HepG2 (cell line): Measurements from ENCODE around the gene NDUFB10. TPM values are rescaled to one million over a fixed set of nuclear protein-coding genes. Genes with fewer than 3 reads are reported as not detected.
A peak's percentile ranks its signal among the peaks of the same experiment; 100 is the strongest.

Experiments
- ATAC-seq: fragments of 200-7000 bp; cut with Tn5 transposase; 3 replicates; pipeline ENCODE4 v1.9.1; 2020; ENCODE audit warnings: mild to moderate bottlenecking, moderate library complexity
- BruUV-seq: library from RNA; stranded (reverse); fragments of 400-500 nt; replicated peaks from 2 replicates; lab custom pipeline; 2021; lab: Mats Ljungman, UMichigan
- CTCF ChIA-PET: fragments of 300-600 bp; formaldehyde crosslinking; extraction: SDS; loops from one replicate; lab custom pipeline; 2021; ENCODE audit warnings: low total read pairs, inconsistent platforms, low intra/inter-chr PET ratio; lab: Yijun Ruan, JAX
- POLR2A ChIA-PET: fragments of 350-600 bp; sonication (Branson Sonifier 250); formaldehyde crosslinking; loops from one replicate; lab custom pipeline; 2020; ENCODE audit warnings: antibody characterized with exemption, inconsistent platforms; lab: Yijun Ruan, JAX
- DNase-seq: peaks from one replicate; pipeline ENCODE4 v3.0.0-alpha.2; 2015; ENCODE audit warnings: low spot score
- FAIRE-seq: peaks from 3 replicates; lab custom pipeline; 2011; peaks lifted over from hg19 to GRCh38; lab: Jason Lieb, UNC
- H2AFZ ChIP-seq: one replicate; pipeline ENCODE4 v1.6.1; 2011; ENCODE audit warnings: low read length, inconsistent platforms
- H3K27ac ChIP-seq: fragments of 300-600 bp; 3 replicates; pipeline ENCODE4 v1.8.0; 2011; ENCODE audit warnings: mixed run types, mild to moderate bottlenecking, mixed read lengths, low read length, inconsistent platforms; ENCODE audit not compliant: insufficient read depth; ENCODE audit errors: extremely low read length
- H3K27me3 ChIP-seq, 2 experiments: fragments of 200-600 bp in 1 of 2; 2 replicates in 1 of 2; 3 replicates in 1 of 2; pipeline versions ENCODE4 v1.6.0 to v1.8.0; 2011; ENCODE audit warnings: low read length in 2 of 2, mild to moderate bottlenecking in 2 of 2, moderate library complexity in 2 of 2, inconsistent platforms in 1 of 2; ENCODE audit not compliant: insufficient read depth in 2 of 2, control insufficient read depth in 1 of 2
- H3K36me3 ChIP-seq, 2 experiments: fragments of 200-600 bp in 1 of 2; replicated peaks in 1 of 2; 2 replicates in 1 of 2; 3 replicates in 1 of 2; pipeline versions ENCODE4 v1.5.1 to v1.8.0; 2011; ENCODE audit warnings: low read length in 2 of 2, inconsistent platforms in 1 of 2; ENCODE audit not compliant: insufficient read depth in 2 of 2, control insufficient read depth in 1 of 2
- H3K4me1 ChIP-seq: 2 replicates; pipeline ENCODE4 v1.5.1; 2012; ENCODE audit warnings: low read length, inconsistent platforms; ENCODE audit not compliant: insufficient read depth
- H3K4me2 ChIP-seq: 2 replicates; pipeline ENCODE4 v1.6.0; 2011; ENCODE audit warnings: low read depth, low read length, inconsistent platforms
- H3K4me3 ChIP-seq, 3 experiments: fragments of 200-600 bp in 1 of 3; sonication (generic), shearing (Covaris generic) in 1 of 3; replicated peaks in 1 of 3; 2 replicates each; pipeline ENCODE4 v1.5.1; 2011 to 2016; ENCODE audit warnings: low read length in 3 of 3, inconsistent platforms in 2 of 3, low read depth in 2 of 3, mild to moderate bottlenecking in 2 of 3, control low read depth in 1 of 3, mixed read lengths in 1 of 3; ENCODE audit not compliant: insufficient read depth in 1 of 3
- H3K79me2 ChIP-seq: one replicate; pipeline ENCODE4 v1.6.1; 2011; ENCODE audit warnings: low read length, inconsistent platforms; ENCODE audit not compliant: insufficient read depth
- H3K9ac ChIP-seq: 2 replicates; pipeline ENCODE4 v1.6.0; 2011; ENCODE audit warnings: mild to moderate bottlenecking, low read depth, low read length, inconsistent platforms; ENCODE audit not compliant: insufficient read depth
- H3K9me3 ChIP-seq: 2 replicates; pipeline ENCODE4 v1.5.1; 2012; ENCODE audit warnings: mild to moderate bottlenecking, low read length
- H4K20me1 ChIP-seq: 2 replicates; pipeline ENCODE4 v1.6.0; 2011; ENCODE audit warnings: inconsistent platforms, mild to moderate bottlenecking, low read length, moderate library complexity; ENCODE audit not compliant: insufficient read depth
- CENPT ChIP-seq: sonication (generic); formaldehyde crosslinking; IDR thresholded peaks from 2 replicates; pipeline ENCODE4 v1.8.0; 2022; ENCODE audit warnings: low read depth, mild to moderate bottlenecking, moderate library complexity, missing genetic modification reagents
- CHD2 ChIP-seq: IDR thresholded peaks from 2 replicates; pipeline ENCODE4 v1.6.1; 2011; ENCODE audit warnings: low read depth, low read length, improper control_type of control experiment
- DPF2 ChIP-seq: sonication (generic); formaldehyde crosslinking; IDR thresholded peaks from 2 replicates; pipeline ENCODE4 v1.4.0; 2020; ENCODE audit warnings: mild to moderate bottlenecking, low read depth, missing genetic modification reagents, borderline replicate concordance
- GABPA ChIP-seq, 2 experiments: IDR thresholded peaks; 2 replicates each; pipeline ENCODE4 v1.6.1; 2011 to 2016; ENCODE audit warnings: low read depth in 2 of 2, low read length in 1 of 2, missing biosample characterization in 1 of 2, missing genetic modification characterization in 1 of 2
- HNRNPK ChIP-seq: fragments of 200-400 bp; formaldehyde crosslinking; IDR thresholded peaks from 2 replicates; pipeline ENCODE4 v1.6.1; 2018; ENCODE audit warnings: low read length, low read depth, moderate library complexity, mild to moderate bottlenecking; ENCODE audit not compliant: poor library complexity, severe bottlenecking
- MIER2 ChIP-seq: IDR thresholded peaks from 2 replicates; pipeline ENCODE4 v1.6.1; 2016; ENCODE audit warnings: missing biosample characterization, missing genetic modification reagents
- NPAS2 ChIP-seq: sonication (generic); formaldehyde crosslinking; IDR thresholded peaks from 2 replicates; pipeline ENCODE4 v1.8.0; 2022; ENCODE audit warnings: mild to moderate bottlenecking, missing genetic modification reagents, borderline replicate concordance
- NRL ChIP-seq: sonication (generic); formaldehyde crosslinking; IDR thresholded peaks from 2 replicates; pipeline ENCODE4 v1.5.0; 2020; ENCODE audit warnings: missing genetic modification reagents, mild to moderate bottlenecking, moderate library complexity, borderline replicate concordance
- POLR2AphosphoS5 ChIP-seq: IDR thresholded peaks from 2 replicates; pipeline ENCODE4 v1.6.1; 2012; ENCODE audit warnings: low read depth, low read length
- SIX4 ChIP-seq: sonication (generic); formaldehyde crosslinking; IDR thresholded peaks from 2 replicates; pipeline ENCODE4 v1.4.0; 2020; ENCODE audit warnings: missing genetic modification reagents
- ZNF12 ChIP-seq: sonication (generic); formaldehyde crosslinking; IDR thresholded peaks from 2 replicates; pipeline ENCODE4 v1.5.0; 2020; ENCODE audit warnings: missing genetic modification reagents
- WGBS: methylation state at CpG from one replicate; pipeline ENCODE4 v1.1.6; 2017; ENCODE audit warnings: low lambda C conversion rate; 5-methylcytosine and 5-hydroxymethylcytosine counted together
- in situ Hi-C: cut with HindIII; loops from 2 replicates; pipeline ENCODE4 v1.10.0; 2017; ENCODE audit warnings: low pct_unique_long_range_greater_than_20kb; ENCODE audit not compliant: extremely low pct_ligation_motif_present
- intact Hi-C: fragments of 100-400 bp; cut with micrococcal nuclease; formaldehyde crosslinking; loops from one replicate; pipeline ENCODE4 v1.10.0; 2022; ENCODE audit not compliant: unreplicated experiment
- polyA plus RNA-seq, 8 experiments: library from polyadenylated mRNA; depleted of rRNA in 3 of 8; stranded (reverse) in 7 of 8; unstranded in 1 of 8; fragments of >200 nt; fragmentation: Illumina TruSeq in 4 of 8; extraction: Trizol in 4 of 8; gene quantifications; 2 replicates each; pipeline versions ENCODE4 v1.2.1 to v1.2.3, GENCODE V29; 2011 to 2016; ENCODE audit warnings: low read depth in 4 of 8, missing spikeins in 1 of 8, mixed read lengths in 1 of 8; ENCODE audit not compliant: insufficient read depth in 1 of 8
- total RNA-seq, 5 experiments: library from RNA; depleted of rRNA; stranded (reverse); fragments of >200 nt; fragmentation: Illumina TruSeq; extraction: Trizol; gene quantifications; 2 replicates each; pipeline ENCODE4 v1.2.3, GENCODE V29; 2016; ENCODE audit warnings: low read depth in 1 of 5
- TF ChIP-seq, protein P1 (sequence below): sonication (generic); formaldehyde crosslinking; IDR thresholded peaks from 2 replicates; pipeline ENCODE4 v1.4.0; 2020; ENCODE audit warnings: missing genetic modification reagents

The NDUFB10 gene
- total and polyA plus RNA-seq, 2 of the 13 experiments (the other 11 are each of a cell fraction or from before 2014, with no cell fraction given) = 68.6 to 157 TPM

GRCh38 chr16:1990101-1990350 is 30.7 kb downstream of the NDUFB10 start:
- H3K27ac ChIP-seq = no peak overlapping the region
- H3K79me2 ChIP-seq = peaks cover 9% of the 10 kb centered on the region
- intact Hi-C loops = no loop called here
- TF ChIP-seq HNRNPK = peak; percentile 39
- TF ChIP-seq, protein P1, sequence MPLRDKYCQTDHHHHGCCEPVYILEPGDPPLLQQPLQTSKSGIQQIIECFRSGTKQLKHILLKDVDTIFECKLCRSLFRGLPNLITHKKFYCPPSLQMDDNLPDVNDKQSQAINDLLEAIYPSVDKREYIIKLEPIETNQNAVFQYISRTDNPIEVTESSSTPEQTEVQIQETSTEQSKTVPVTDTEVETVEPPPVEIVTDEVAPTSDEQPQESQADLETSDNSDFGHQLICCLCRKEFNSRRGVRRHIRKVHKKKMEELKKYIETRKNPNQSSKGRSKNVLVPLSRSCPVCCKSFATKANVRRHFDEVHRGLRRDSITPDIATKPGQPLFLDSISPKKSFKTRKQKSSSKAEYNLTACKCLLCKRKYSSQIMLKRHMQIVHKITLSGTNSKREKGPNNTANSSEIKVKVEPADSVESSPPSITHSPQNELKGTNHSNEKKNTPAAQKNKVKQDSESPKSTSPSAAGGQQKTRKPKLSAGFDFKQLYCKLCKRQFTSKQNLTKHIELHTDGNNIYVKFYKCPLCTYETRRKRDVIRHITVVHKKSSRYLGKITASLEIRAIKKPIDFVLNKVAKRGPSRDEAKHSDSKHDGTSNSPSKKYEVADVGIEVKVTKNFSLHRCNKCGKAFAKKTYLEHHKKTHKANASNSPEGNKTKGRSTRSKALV (CRISPR knock-in tag) = no peak
- no peak for DNase-seq
- H4K20me1 ChIP-seq = no peaks in the 10 kb centered on the region
- peaks cover 0 to 8% of the 10 kb centered on the region in 2 experiments; a peak in 2 of 5 replicates for H3K27me3 ChIP-seq
- in situ Hi-C loops = no loop called here
- BruUV-seq = no TSS peak
- no peaks in the 10 kb centered on the region for H3K9me3 ChIP-seq
- no peak for FAIRE-seq
- peak overlapping the region; percentile 95 for H3K4me2 ChIP-seq
- H3K4me3 ChIP-seq = peak overlapping the region in 2 of 3 experiments; percentile 77 to 82; a peak in 4 of 6 replicates
- ChIA-PET CTCF (interaction anchor here (0.6 kb wide), 1 partner anchor 14 kb away, joined by 3 read pairs; no protein-coding TSS in a partner anchor), POLR2A (interaction anchor here (0.8 to 2.0 kb wide), 7 partner anchors 14 to 165 kb away, joined by 3 to 13 read pairs (median 5); partner anchors contain the start of genes RPS2 and TRAF7)
- ATAC-seq = peak; percentile 5
- peaks cover 68% of the 10 kb centered on the region for H3K4me1 ChIP-seq
- WGBS = 0% methylated on average over 2 of the region's 25 CpGs
- H3K9ac ChIP-seq = no peak overlapping the region
- no peak overlapping the region for H2AFZ ChIP-seq
- peaks cover 12 to 15% of the 10 kb centered on the region in 2 experiments; a peak in 4 of 5 replicates for H3K36me3 ChIP-seq

DNA sequence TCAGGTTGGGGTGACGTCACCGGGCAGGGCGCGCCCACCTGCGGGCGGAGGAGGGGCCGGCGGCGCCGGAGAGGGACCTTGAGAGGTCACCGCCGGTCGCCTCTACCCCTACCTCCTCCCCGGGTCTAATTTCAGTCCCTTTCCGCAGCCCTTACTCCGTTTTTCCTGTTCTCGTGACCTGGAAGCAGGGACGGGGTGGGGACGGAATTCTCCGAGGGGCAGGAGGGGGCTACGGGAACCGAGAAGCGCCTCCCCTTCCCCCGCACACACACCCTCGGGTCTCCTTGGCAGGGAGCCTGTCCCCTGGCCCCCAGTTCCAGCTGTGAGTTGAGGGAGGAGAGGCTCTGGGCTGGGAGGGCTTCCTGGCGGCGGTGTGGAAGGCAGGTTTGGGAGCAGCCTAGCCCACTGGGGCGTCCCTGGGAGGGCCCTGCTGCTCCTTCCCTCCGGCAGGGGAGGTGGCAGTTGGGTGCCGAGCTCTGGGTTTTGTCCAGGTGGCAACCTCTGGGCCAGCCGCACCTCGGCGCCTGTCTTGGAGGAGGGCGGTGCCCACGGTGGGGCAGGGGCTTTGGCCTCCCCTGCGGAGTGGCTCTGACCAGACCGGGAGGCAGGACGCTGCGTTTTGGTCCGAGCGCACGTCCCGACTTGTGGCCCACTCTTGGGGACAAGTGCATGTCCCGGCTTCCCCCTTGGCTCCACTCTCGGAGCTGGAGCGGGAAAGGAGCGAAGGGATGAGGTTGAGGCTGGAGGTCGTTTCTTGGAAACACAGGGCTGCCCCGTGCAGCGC is 31.2 kb downstream of the NDUFB10 start:
- H3K4me1 ChIP-seq = peaks cover 63% of the 10 kb centered on the region
- ATAC-seq (peak; percentile 19), DNase-seq (peak; percentile 34), FAIRE-seq (no peak)
- H3K4me2 ChIP-seq = peak overlapping the region; percentile 95
- CTCF ChIA-PET = no interaction called here
- peaks cover 12 to 15% of the 10 kb centered on the region in 2 experiments; a peak in 4 of 5 replicates for H3K36me3 ChIP-seq
- H3K79me2 ChIP-seq = peaks cover 4% of the 10 kb centered on the region
- WGBS = under 1% methylated on average over 31 of the region's 50 CpGs
- H4K20me1 ChIP-seq = no peaks in the 10 kb centered on the region
- no peaks in the 10 kb centered on the region for H3K9me3 ChIP-seq
- intact Hi-C loops = no loop called here
- peak overlapping the region; percentile 60 to 82 (median 77) for H3K4me3 ChIP-seq
- H2AFZ ChIP-seq = no peak overlapping the region
- BruUV-seq = no TSS peak
- H3K9ac ChIP-seq = peak overlapping the region; percentile 60
- peaks cover 0 to 8% of the 10 kb centered on the region in 2 experiments; a peak in 2 of 5 replicates for H3K27me3 ChIP-seq
- POLR2A ChIA-PET = interaction anchor here (0.8 to 2.0 kb wide), 7 partner anchors 13 to 165 kb away, joined by 3 to 13 read pairs (median 5); partner anchors contain the start of genes RPS2 and TRAF7
- in situ Hi-C loops = no loop called here
- no peak overlapping the region for H3K27ac ChIP-seq
- no peak for TF ChIP-seq SIX4
- no peak for TF ChIP-seq MIER2
- TF ChIP-seq NPAS2 (CRISPR knock-in tag) = no peak
- TF ChIP-seq, protein P1 (CRISPR knock-in tag) = no peak
- no peak for TF ChIP-seq CENPT (CRISPR knock-in tag)
- TF ChIP-seq DPF2 (CRISPR knock-in tag) = no peak
- TF ChIP-seq POLR2AphosphoS5 = no peak; the same call in 1 of the 2 replicates
- TF ChIP-seq ZNF12 = no peak
- TF ChIP-seq NRL = peak; percentile 44; the same call in 1 of the 2 replicates
- TF ChIP-seq CHD2 = no peak
- TF ChIP-seq GABPA (IDR thresholded peaks at IDR 0.05; ENCODE audit: low read depth, low read length) = no peak
- TF ChIP-seq GABPA (CRISPR knock-in tag; IDR thresholded peaks at IDR 0.05; ENCODE audit: low read depth) = no peak
